WERI-Rb-1 (cell line): ENCODE measurements around the gene PAQR8.
A peak's percentile ranks its signal among the peaks of the same experiment; 100 is the strongest.

Source experiments
- DNase-seq: peaks from one replicate; pipeline ENCODE4 v3.0.0-alpha.2; 2020
- H3K27ac ChIP-seq: fragments of 250-450 bp; sonication (Bioruptor Pico); 2 replicates; pipeline ENCODE4 v1.5.1; 2020; ENCODE audit warnings: mild to moderate bottlenecking, moderate library complexity
- H3K27me3 ChIP-seq: fragments of 250-450 bp; sonication (Bioruptor Pico); 2 replicates; pipeline ENCODE4 v1.5.1; 2021; ENCODE audit warnings: mild to moderate bottlenecking, low read depth, moderate library complexity; ENCODE audit not compliant: insufficient read depth, severe bottlenecking
- H3K36me3 ChIP-seq: fragments of 250-450 bp; sonication (Bioruptor Pico); 2 replicates; pipeline ENCODE4 v1.5.1; 2020; ENCODE audit warnings: mild to moderate bottlenecking, moderate library complexity
- H3K4me3 ChIP-seq: 2 replicates; pipeline ENCODE4 v1.5.1; 2011; ENCODE audit warnings: low read depth, mild to moderate bottlenecking, control low read depth, low read length
- H3K9me3 ChIP-seq: fragments of 250-450 bp; sonication (Bioruptor Pico); 2 replicates; pipeline ENCODE4 v1.5.1; 2021; ENCODE audit warnings: mild to moderate bottlenecking, moderate library complexity; ENCODE audit not compliant: severe bottlenecking
- TF ChIP-seq, protein P1 (sequence below): IDR thresholded peaks from 2 replicates; pipeline ENCODE4 v1.5.1; 2011; ENCODE audit warnings: low read depth, mild to moderate bottlenecking, control low read depth, inconsistent platforms, low read length

PAQR8 gene

DNA sequence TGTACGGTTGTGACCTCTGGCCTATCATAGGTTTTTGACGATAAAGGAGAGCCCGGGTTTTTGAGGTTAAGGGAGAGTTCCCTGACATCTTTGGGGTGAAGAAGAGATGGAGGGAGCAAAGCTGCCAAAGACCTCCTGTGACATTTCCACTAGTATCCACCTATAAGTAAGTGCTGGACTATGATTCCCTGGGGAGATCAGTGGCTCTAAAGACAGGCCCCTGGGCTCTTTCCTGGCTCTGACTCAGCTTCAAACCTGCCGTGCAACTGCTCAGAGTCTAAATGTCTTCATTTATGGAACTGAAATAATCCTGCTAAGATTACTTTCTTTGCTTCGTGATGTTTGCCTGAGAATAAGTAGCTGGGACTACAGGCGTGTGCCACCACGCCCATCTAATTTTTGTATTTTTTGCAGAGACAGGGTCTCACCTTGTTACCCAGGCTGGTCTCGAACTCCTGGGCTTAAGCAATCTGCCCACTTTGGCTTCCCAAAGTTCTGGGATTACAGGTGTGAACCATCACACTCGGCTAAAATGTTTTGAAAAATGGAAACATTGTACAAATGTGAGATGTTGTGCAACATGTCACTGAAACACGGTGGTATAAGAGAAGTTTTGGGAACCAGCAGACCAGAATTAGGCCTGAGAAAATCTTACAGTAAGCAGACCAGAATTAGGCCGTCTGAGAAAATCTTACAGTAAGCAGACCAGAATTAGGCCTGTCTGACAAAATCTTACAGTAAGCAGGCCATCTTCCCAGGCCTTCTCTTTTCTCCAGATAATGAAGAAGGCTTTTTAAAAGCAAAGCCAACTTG lies 1.1 kb upstream of the PAQR8 start:
- TF ChIP-seq, protein P1, sequence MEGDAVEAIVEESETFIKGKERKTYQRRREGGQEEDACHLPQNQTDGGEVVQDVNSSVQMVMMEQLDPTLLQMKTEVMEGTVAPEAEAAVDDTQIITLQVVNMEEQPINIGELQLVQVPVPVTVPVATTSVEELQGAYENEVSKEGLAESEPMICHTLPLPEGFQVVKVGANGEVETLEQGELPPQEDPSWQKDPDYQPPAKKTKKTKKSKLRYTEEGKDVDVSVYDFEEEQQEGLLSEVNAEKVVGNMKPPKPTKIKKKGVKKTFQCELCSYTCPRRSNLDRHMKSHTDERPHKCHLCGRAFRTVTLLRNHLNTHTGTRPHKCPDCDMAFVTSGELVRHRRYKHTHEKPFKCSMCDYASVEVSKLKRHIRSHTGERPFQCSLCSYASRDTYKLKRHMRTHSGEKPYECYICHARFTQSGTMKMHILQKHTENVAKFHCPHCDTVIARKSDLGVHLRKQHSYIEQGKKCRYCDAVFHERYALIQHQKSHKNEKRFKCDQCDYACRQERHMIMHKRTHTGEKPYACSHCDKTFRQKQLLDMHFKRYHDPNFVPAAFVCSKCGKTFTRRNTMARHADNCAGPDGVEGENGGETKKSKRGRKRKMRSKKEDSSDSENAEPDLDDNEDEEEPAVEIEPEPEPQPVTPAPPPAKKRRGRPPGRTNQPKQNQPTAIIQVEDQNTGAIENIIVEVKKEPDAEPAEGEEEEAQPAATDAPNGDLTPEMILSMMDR = no peak
- no peaks in the 10 kb centered on the region for H3K9me3 ChIP-seq
- H3K36me3 ChIP-seq = no peaks in the 10 kb centered on the region; the same call in 1 of the 2 replicates
- H3K4me3 ChIP-seq = peak overlapping the region; percentile 67
- H3K27ac ChIP-seq = no peak overlapping the region; the same call in 1 of the 2 replicates
- DNase-seq = no peak
- H3K27me3 ChIP-seq = no peaks in the 10 kb centered on the region

DNA sequence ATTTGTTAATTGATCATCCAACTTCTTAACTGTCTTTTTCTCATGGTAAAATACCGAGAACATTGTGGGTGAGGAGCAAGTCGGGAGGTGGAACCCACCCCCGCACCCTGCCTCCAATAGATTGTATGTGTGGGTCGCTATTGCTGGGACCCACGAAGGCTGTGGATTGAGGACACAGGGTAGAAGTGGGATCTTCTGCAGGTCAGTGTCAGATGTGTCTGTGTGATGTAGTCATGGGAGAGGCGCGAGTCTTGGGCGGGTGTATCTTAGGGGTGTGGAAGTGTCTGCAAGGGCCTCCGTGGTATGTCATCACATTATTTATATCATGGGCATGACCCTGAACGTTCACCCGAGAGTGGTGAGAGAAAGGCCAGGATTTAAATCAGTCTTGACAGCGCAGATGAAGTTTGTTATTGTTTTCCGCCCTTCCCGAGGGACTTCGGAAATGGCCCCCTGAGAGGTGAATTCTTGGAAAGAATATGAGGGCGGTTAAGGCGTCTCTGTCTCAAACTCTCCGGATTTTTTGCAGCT lies 472 bp upstream of the PAQR8 start:
- peak overlapping the region; percentile 60 for H3K27ac ChIP-seq

DNA sequence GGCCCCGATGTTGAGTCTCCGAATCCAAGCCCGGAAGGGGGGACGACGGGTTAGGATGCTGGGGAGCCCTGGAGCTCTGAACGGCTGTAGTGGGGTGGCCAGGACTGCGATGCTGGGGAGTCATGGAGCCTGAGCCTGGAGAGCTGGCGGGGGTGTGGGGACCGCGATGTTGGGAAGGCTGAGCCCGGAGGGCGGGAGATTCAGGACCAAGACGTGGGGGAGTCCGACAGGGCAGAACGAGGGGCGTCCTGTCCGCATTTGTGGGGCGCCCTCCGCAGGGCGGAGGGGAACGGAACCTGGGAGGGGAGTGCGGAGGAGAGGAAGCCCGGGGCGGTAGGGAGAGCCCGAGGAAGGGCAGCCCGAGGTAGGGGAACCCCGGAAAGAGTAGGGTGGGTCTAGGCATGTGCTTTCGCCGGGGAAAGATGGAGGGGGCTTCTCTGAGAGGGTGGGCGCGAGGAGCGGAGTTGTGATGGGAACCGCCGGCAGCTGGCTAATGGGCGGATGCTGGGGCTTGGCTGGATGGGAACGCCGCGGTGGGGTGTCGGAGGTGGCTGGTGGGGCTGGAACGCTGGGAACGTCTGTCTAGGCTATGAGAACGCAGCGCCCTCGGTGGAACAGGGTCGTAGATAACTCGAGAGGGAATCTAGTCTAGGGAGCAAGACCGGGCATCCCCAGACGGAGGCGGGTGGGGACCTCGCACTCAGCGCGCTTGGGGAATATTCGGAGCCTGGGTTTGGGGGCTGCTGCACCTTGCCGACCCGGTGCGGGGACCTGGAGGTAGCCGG lies 684 bp downstream of the PAQR8 start:
- Histone ChIP-seq H3K27ac (peak overlapping the region; percentile 48), H3K9me3 (no peaks in the 10 kb centered on the region), H3K36me3 (no peaks in the 10 kb centered on the region; the same call in 1 of the 2 replicates), H3K4me3 (peak overlapping the region; percentile 93), H3K27me3 (no peaks in the 10 kb centered on the region)
- peak; percentile 55 for DNase-seq
- TF ChIP-seq, protein P1 = peak; percentile 33; the same call in 1 of the 2 replicates

More for the DNA sequence above, 472 bp upstream of the PAQR8 start:
- H3K27me3 ChIP-seq = no peaks in the 10 kb centered on the region
- peak; percentile 21 for DNase-seq
- TF ChIP-seq, protein P1 = no peak
- H3K36me3 ChIP-seq = no peaks in the 10 kb centered on the region; the same call in 1 of the 2 replicates
- H3K9me3 ChIP-seq = no peaks in the 10 kb centered on the region
- peak overlapping the region; percentile 67 for H3K4me3 ChIP-seq

DNA sequence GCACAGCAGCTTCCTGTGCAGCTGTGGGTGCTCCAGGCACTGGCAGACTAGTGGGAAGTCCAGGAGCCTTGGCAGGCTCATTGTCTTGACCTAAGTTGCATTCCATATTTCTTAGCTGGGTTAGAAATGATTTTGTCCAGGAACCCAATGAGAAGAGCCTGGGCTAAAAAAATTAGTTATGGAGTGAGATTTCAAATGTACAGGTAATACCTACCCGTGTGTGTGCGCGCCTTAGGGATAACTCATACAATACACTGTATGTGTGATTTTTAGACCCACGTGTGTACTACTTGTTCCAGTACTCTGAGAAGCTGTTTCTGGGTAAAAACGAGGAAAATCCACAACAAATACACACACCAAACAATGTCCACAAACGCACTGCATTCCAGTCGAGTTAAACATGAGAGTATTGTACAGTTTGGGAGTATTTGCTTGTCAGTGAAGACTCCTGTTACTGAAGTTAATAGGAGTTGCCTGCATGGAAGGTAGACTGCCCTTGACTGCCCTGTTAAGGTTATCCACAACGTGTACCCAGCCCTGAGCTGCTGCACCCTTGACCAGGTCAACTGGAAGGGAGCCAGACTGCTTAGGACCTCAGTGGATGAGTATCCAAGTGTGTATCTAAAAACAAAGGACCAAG lies 1.4 kb downstream of the PAQR8 start:
- TF ChIP-seq, protein P1 = no peak
- no peak overlapping the region for H3K27ac ChIP-seq
- DNase-seq = no peak

DNA sequence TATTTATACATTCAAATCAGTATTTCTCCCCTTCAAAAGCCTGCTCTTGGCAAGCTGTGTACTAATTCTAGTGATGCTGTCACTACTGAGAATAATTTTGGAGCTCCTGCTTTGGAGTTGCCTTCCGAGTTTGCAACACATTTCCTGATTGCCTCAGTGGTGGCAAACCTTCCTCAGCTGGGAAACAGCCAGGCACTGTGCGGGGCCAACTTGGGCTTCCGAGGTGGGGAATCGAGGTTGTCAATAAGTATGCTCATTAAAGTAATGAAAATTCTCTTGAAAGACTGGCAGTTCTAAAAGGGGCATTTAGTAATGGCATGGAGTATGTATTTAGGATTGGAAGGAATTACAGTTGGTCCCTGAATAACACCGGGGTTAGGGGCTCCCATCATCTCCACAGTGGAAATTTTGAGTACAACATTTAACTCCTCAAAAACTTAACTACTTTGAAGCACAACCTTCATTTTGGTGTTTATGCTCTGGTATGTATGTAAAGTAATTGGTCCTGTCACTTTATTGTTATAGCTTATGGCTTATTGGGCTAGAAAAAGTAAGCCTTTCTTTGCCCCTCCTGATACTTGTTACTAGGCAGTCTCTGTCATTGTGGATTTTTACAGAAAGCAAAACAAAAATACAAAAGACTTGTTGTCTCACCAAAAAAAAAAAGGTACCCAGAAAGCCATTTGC lies 2.7 kb downstream of the PAQR8 start:
- Histone ChIP-seq H3K4me3 (no peak overlapping the region), H3K9me3 (no peaks in the 10 kb centered on the region), H3K27me3 (no peaks in the 10 kb centered on the region), H3K36me3 (no peaks in the 10 kb centered on the region; the same call in 1 of the 2 replicates), H3K27ac (no peak overlapping the region)
- no peak for DNase-seq
- TF ChIP-seq, protein P1 = no peak

More for the DNA sequence above, 1.4 kb downstream of the PAQR8 start:
- Histone ChIP-seq H3K4me3 (peak overlapping the region; percentile 93), H3K27me3 (no peaks in the 10 kb centered on the region), H3K9me3 (no peaks in the 10 kb centered on the region), H3K36me3 (no peaks in the 10 kb centered on the region; the same call in 1 of the 2 replicates)
